ENCODE results near the gene GEMIN2.

Gene GEMIN2

DNA sequence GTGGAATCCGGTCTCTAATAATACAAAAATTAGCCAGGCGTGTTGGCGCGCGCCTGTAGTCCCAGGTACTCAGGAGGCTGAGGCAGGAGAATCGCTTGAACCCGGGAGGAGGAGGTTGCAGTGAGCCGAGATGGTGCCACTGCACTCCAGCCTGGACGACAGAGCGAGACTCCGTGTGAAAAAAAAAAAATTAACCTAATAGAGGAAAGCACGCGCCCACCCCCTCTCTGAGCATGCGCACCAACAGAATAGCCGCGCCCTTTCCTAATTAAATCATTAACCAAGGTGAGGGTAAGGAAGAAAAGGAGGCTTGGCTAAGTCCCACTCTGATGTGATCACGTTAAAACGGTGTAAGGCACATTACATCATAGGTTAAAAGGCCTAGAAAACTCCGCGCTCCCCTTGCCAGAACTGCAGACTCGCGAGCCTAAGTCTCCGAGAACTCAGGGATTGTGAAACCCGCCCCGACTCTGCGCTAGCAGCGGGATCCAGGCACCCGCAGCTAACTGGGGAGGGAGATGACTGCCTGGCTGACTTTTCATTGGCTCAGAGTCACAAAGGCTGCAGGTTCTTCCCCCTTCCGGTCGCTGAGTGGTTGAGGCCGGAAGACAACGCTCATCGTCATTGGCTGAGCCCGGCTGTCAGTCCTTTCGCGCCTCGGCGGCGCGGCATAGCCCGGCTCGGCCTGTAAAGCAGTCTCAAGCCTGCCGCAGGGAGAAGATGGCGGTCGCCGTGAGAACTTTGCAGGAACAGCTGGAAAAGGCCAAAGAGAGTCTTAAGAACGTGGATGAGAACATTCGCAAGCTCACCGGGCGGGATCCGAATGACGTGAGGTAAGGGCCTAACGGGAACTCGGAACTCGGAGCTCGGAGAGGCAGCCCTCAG is 60.7 kb downstream of the GEMIN2 start, which contains the start of gene PNN:
TSS of gene PNN (plus strand) at position 695 of the 885 bp plus-strand sequence. CDS start at position 721, 26 bp downstream.
- peak within 1 kb of the TSS; percentile 95 for H3K4me3 ChIP-seq (ENCODE audit: low read depth, low read length)
- TF ChIP-seq, protein P1, sequence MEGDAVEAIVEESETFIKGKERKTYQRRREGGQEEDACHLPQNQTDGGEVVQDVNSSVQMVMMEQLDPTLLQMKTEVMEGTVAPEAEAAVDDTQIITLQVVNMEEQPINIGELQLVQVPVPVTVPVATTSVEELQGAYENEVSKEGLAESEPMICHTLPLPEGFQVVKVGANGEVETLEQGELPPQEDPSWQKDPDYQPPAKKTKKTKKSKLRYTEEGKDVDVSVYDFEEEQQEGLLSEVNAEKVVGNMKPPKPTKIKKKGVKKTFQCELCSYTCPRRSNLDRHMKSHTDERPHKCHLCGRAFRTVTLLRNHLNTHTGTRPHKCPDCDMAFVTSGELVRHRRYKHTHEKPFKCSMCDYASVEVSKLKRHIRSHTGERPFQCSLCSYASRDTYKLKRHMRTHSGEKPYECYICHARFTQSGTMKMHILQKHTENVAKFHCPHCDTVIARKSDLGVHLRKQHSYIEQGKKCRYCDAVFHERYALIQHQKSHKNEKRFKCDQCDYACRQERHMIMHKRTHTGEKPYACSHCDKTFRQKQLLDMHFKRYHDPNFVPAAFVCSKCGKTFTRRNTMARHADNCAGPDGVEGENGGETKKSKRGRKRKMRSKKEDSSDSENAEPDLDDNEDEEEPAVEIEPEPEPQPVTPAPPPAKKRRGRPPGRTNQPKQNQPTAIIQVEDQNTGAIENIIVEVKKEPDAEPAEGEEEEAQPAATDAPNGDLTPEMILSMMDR (IDR thresholded peaks at IDR 0.05; ENCODE audit: low read depth, low read length): no peak

DNA sequence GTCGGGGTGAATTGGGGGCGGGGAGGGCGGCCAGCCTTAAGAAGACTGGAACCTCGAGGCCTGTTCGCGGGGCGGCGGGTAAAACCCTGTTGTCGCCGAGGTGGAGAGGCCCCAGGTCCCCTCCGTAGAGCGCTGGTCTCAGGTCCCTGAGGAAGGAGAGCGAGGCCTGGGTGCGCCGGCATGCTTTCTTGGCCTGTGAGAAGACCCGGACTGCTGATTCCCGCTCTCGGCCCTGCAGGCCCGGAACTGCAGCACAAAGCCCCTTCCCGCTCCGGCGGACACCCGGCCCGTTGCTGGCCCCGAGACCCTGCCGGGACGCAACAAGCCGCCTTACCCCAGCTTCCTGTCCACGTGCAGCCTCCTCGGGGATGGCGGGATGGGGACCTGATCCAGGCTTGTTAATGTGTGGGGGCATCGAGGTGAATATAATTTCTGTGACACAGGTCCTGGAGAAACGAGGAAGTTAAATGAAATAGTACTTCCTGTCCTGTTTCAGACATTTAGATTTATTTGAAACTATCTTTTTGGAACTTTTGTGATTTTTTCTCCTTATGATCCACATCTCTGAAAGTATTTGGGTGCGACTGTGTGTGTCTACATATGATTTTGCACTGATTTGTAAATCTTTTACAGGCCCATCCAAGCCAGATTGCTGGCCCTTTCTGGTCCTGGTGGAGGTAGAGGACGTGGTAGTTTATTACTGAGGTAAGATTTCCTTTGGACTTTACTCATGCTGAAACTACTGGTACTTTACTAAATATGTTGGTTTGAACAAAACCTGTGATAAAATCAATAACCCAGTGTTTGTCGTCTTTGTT is 61.5 kb downstream of the GEMIN2 start:
- TF ChIP-seq, protein P1 (IDR thresholded peaks at IDR 0.05; ENCODE audit: low read depth, low read length): no peak
- peak overlapping the region; percentile 95 for H3K4me3 ChIP-seq (ENCODE audit: low read depth, low read length)

DNA sequence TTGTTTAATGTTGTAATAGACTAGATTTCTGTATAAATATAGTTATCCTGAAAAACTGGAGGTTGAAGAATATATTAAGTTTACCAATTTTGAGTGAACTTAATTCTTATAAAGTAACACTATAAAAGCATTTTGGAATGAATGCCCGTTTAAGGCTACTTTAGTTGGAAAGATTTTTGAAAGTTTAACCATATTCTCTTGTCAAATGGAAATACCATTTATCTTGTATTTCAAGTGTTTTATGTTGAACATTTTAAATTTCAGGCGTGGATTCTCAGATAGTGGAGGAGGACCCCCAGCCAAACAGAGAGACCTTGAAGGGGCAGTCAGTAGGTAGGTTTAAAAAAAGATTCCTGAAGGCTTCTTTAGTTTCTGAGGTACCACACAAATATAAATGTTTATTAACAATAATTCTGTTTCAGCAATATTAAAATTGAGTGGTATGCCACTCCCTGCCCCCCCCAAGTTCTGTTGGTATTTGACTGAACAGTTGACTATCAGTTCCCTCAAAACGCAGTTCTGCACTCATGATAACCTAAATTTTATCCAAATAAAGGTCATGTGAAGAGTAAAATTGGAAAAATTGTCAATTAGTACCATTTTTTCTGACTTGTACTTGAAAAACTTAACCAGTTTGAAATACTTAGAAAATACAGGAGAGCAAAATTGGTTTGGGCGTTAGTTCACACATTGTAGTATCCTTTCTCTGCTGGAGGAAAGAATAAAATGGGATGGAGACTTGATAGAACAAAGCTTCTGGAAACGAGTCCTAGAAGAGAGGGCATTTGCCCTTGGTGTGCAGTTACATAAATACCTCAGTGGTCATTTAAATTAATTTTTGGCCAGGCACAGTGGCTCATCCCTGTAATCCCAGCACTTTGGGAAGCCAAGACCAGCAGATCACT is 62.4 kb downstream of the GEMIN2 start:
- TF ChIP-seq, protein P1 (IDR thresholded peaks at IDR 0.05; ENCODE audit: low read depth, low read length): no peak
- peak overlapping the region; percentile 95 for H3K4me3 ChIP-seq (ENCODE audit: low read depth, low read length)

DNA sequence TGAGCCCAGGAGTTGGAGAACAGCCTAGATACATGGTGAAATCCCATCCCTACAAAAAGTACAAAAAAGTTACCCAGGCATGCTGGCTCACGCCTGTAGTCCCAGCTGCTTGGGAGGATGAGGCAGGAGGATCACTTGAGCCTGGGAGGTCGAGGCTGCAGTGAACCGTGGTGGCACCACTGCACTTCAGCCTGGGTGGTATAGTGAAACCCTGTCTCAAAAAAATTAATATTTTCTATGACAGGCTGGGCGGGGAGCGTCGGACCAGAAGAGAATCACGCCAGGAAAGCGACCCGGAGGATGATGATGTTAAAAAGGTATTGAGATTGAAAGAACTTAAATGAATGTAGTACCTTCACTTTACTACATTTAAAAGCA is 63.0 kb downstream of the GEMIN2 start:
- no peak overlapping the region for H3K4me3 ChIP-seq (ENCODE audit: low read depth, low read length)

DNA sequence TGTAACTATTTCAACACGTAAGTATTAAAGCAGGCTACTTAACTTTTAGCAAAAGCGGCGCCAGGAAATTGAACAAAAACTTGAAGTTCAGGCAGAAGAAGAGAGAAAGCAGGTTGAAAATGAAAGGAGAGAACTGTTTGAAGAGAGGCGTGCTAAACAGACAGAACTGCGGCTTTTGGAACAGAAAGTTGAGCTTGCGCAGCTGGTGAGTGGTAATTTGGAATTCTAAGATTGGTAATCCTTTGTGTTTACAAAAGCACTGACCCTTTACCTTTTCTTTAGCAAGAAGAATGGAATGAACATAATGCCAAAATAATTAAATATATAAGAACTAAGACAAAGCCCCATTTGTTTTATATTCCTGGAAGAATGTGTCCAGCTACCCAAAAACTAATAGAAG is 64.9 kb downstream of the GEMIN2 start:
- TF ChIP-seq, protein P1 (IDR thresholded peaks at IDR 0.05; ENCODE audit: low read depth, low read length): no peak
- no peak overlapping the region for H3K4me3 ChIP-seq (ENCODE audit: low read depth, low read length)

More for the DNA sequence above, 63.0 kb downstream of the GEMIN2 start:
- TF ChIP-seq, protein P1 (IDR thresholded peaks at IDR 0.05; ENCODE audit: low read depth, low read length): no peak

DNA sequence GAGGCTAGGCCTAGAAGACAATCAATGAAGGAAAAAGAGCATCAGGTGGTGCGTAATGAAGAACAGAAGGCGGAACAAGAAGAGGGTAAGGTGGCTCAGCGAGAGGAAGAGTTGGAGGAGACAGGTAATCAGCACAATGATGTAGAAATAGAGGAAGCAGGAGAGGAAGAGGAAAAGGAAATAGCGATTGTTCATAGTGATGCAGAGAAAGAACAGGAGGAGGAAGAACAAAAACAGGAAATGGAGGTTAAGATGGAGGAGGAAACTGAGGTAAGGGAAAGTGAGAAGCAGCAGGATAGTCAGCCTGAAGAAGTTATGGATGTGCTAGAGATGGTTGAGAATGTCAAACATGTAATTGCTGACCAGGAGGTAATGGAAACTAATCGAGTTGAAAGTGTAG is 66.4 kb downstream of the GEMIN2 start:
- TF ChIP-seq, protein P1 (IDR thresholded peaks at IDR 0.05; ENCODE audit: low read depth, low read length): no peak
- H3K4me3 ChIP-seq (ENCODE audit: low read depth, low read length): no peak overlapping the region

Measured in WI38 (cell line).